Measurements from ENCODE around the gene LILRB3. TPM values are rescaled to one million over a fixed set of nuclear protein-coding genes. Genes with fewer than 3 reads are reported as not detected.
A peak's percentile ranks its signal among the peaks of the same experiment; 100 is the strongest.
"Not testable (repeated sequence)": the region's sequence is repeated elsewhere in the genome, so short reads cannot be mapped to it uniquely, and the experiment has no call there.

The LILRB3 gene
- polyA plus RNA-seq, 4 donors = 0.83 to 1.7 (median 1.1) TPM

DNA sequence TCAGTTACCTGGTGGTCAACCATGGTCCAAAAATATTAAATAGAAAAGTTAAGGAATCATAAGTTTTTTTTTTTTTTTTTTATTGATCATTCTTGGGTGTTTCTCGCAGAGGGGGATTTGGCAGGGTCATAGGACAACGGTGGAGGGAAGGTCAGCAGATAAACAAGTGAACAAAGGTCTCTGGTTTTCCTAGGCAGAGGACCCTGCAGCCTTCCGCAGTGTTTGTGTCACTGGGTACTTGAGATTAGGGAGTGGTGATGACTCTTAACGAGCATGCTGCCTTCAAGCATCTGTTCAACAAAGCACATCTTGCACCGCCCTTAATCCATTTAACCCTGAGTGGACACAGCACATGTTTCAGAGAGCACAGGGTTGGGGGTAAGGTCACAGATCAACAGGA, 8.6 kb downstream of the LILRB3 start:
- DNase-seq (ENCODE audit: low read depth in 4 of 4, low spot score in 3 of 4) = not testable (repeated sequence)

GRCh38 chr19:54211235-54211634, 11.6 kb downstream of the LILRB3 start:
- no peak for DNase-seq (ENCODE audit: low read depth in 4 of 4, low spot score in 3 of 4)

DNA sequence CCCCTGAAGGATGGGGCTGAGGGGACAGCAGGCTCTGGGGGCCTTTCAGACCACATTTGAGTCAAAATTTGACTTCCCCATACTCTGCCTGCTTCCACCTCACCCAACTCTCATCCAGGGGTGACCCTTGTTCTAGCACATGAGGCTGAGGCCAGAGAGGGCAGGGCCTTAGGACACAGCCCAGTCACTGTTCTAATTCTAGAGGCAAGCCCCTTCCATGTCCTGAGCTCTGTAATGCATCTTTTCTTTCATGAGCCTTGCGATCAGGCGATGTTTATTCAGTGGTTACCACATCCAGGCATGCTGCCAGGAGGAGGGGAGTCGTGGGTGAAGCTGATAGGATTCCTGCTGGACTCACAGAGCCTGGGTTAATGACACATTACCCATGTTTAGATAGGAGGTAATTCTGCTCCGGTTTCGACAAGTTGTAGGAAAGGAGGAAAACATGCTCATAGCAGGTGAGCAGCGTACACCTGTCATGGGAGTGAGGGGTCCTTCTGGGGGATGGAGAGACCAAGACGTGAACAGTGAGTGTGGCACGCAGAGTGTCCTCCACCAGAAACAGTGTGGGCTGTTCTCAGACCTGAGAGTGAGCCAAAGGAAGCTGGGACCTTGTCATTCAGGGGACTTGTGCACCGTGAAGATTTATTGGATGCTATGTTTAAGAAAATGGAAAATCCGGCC, 12.9 kb downstream of the LILRB3 start:
- peak; percentile 63 to 84 (median 72) for DNase-seq (ENCODE audit: low read depth in 4 of 4, low spot score in 3 of 4)

DNA sequence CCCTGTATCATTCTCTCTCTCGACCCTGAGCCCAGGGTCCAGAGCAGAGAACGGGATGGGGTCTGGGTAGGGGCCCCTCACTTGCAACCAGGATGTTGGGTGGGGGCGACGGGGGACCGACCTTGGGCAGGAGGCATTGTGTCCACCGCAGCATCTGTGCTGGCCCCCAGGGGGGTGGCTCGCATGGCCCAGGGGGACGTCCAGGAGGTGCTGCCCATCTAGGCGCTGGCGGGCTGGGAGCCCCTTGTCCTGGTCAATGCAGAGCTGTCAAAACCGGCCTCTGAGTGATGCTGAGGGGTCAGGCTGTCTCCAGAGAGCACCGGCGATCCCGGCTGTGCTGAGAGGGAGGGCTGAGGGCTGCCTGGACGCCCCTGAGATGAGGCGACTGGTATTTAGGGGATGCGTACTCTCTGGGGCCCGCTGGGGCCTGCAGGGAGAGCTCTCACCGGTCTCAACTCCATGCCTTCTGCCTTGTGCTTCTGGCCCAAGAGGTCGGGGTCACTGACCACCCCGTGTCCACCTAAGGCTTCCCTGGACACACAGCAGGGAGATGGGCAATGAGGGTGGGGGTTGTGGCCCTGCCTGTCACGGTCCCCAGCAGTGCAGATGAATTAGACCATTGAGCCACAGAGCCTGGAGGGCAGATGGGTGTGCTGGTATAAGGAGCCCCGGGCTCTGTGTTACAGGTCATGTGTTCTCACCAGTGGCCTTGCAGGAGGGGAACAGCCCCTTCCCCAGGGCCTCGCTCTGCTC, 13.6 kb downstream of the LILRB3 start:
- DNase-seq (ENCODE audit: low read depth in 4 of 4, low spot score in 3 of 4) = no peak

DNA sequence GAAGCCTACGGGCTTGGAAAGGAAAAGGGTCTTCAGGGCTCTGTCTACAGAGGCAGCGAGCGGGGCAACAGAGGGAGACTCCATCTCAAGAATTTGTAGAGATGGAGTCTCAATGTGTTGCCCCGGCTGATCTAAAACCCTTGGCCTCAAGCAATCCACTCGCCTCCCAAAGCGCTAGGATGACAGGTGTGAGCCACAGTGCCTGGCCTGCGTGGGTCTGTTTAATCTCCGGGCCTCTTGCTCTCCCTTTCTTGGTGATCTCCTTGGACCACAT, 14.1 kb downstream of the LILRB3 start:
- no peak for DNase-seq (ENCODE audit: low read depth in 4 of 4, low spot score in 3 of 4)

DNA sequence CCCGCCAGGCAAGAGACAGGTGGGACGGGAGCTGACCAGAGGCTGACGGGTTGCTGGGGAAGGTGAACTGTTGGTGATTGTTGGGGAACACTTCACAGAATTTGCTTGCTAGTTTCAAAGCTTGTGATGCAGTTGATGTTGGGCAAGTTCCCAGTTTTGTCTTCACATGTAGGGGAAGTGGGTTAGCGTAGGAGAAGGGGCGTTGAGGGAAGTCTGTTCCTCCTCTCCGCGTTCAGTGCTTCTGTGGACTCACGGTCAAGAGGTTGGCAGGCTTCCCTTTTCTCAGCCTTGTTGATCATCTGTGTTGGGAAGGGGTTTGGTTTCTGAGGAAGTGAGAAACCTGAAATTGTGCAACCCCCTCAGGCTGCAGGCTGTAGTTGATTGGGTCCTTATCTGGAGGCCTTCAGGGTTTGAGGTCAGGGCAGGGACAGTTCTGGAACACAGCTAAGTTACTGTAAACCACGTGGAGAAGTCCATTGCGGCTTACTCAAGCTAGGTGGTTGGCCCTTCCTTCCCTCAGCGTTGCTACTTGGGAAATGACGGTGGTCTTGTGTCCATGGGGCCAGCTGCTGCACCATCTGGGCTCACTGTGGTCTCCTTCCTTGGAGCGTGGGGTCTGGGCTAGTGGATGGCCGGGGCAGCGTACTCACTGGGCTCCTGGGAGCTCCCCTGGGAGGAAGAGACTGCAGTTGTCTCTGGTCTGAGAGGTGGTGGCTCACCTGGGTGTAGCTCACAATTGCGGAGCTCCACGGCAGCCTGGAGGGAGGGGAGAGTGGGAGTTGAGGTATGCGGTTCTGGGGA, 14.6 kb downstream of the LILRB3 start:
- DNase-seq (ENCODE audit: low read depth in 4 of 4, low spot score in 3 of 4) = no peak

DNA sequence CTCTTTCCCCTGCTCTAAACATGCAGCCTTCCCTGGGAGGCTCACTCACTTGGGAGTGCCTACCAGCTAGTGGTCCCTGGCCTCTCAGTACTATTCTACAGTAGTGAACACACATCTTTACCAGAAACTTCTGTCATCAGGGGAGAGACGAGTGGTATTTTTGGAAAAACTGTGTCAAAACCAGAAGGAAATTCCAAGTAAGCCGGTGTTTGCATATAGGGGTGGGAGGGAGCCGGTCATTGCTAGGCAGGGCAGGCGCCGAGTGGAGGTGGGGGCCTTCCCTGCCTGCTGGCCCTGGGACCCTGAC, 15.2 kb downstream of the LILRB3 start:
- no peak for DNase-seq (ENCODE audit: low read depth in 4 of 4, low spot score in 3 of 4)

DNA sequence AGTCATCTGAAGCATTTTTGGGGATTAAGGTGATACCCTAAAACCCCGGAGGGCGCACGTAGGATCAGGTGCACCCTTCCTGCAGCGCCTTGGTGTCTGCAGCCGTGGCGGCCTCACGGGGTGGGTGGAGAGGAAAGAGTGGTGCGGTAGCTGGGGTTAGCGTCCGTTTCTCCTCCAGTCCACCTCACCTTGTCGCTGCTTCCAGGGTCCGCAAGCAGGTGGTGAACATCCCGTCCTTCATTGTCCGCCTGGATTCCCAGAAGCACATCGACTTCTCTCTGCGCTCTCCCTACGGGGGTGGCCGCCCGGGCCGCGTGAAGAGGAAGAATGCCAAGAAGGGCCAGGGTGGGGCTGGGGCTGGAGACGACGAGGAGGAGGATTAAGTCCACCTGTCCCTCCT, 15.6 kb downstream of the LILRB3 start:
- DNase-seq (ENCODE audit: low read depth in 4 of 4, low spot score in 3 of 4) = not testable (repeated sequence)

GRCh38 chr19:54206831-54207177, 16.0 kb downstream of the LILRB3 start:
- DNase-seq (ENCODE audit: low read depth in 4 of 4, low spot score in 3 of 4) = no peak

DNA sequence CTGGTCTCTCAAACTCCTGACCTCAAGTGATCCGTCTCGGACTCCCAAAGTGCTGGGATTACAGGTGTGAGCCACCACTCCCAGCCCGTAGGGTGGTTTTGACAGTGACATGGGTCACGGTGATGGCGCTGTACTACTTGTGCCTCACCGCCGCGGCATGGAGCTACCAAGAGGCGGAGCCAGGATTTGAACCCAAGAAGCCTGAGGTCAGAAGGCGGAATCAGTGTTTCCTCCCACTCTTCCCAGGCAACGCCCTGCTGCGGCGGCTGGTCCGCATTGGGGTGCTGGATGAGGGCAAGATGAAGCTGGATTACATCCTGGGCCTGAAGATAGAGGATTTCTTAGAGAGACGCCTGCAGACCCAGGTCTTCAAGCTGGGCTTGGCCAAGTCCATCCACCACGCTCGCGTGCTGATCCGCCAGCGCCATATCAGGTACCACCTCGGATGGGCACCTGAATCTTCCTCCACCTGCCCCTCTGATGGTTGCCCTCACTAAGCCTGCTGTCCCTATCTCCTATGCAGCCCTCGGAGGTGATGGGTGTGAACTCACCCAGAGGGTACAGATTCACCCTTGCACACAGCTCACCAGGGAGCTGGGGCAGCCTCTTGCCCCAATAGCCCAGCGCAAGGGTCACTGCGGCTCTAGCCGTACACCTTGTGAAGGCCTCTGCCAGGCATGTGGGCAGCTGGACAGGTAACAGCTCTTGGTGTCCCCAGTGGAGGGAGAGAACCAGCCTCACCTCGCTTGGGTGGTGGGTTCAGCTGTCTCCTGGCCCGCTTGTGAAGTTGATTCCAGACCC, 16.6 kb downstream of the LILRB3 start:
- DNase-seq (ENCODE audit: low read depth in 4 of 4, low spot score in 3 of 4) = no peak

- no peak for DNase-seq (ENCODE audit: low read depth in 4 of 4, low spot score in 3 of 4)
Measured at GRCh38 chr19:54204767-54205468, 17.9 kb downstream of the LILRB3 start.

DNA sequence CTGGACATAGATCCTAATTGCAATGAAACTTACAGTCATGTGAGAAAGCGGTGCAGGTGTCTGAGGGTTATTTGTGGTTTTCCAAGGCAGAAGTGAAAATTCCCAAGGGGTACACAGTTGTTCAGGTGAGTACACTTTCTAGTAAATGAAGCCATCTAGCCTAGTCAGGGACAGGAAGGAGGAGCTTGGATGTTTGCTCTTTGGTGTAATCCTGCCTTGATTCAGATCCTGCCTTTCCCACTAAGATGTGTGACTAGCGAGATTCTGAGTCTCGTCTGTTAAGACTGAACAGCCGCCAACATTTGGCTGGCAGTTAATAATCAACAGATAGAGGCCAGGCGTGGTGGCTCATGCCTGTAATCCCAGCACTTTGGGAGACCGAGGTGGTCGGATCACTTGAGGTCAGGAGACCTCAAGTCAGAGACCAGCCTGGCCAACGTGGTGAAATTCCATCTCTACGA, 19.6 kb downstream of the LILRB3 start:
- no peak for DNase-seq (ENCODE audit: low read depth in 4 of 4, low spot score in 3 of 4)

DNA sequence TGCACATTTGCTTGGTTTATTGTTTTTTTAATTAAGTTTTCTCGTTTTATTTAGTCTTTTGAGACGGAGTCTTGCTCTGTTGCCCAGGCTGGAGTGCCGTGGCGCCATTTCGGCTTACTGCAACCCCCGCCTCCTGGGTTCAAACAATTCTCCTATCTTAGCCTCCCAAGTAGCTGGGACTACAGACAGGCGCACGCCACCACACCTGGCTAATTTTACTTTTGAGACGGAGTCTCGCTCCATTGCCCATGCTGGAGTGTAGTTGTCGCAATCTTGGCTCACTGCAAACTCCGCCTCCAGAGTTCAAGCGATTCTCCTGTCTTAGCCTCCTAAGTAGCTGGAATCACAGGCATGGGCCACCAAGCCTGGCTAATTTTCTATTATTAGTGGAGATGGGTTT, 20.8 kb downstream of the LILRB3 start:
- no peak for DNase-seq (ENCODE audit: low read depth in 4 of 4, low spot score in 3 of 4)

DNA sequence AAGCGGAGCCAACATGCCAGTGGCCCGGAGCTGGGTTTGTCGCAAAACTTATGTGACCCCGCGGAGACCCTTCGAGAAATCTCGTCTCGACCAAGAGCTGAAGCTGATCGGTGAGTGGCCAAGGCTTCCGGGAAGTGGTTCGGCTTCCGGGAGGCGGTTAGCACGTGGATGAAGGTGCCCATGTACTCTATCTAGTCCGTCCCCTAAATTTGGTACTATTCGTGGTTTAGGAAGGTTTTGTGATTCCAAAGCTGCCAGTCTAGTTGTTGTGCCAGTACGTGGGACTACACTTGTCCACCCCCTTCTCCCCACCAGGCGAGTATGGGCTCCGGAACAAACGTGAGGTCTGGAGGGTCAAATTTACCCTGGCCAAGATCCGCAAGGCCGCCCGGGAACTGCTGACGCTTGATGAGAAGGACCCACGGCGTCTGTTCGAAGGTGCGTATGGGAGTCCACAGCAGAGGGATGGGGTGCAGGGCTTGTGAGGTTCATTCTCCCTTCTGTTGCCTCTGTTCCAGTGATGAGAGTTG, 21.6 kb downstream of the LILRB3 start:
- DNase-seq (ENCODE audit: low read depth in 4 of 4, low spot score in 3 of 4) = no peak

DNA sequence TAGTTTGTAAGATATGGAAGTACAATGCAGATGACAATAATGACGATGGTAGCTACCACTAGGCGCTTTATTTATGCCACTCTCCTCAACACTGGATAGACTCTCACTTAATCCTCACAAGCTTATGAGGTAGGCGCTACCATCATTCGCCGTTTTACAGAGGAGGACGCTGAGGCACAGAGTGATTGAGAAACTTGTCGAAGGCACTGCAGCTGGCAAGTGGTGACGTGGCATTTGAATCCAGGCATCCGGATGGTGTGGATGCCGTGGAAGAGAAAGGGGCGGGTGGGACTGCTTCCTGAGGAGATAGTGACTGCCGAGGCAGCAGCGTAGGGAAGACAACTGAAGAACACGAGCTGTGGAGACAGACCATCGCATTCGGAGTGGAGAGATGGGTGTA, 23.4 kb downstream of the LILRB3 start:
- DNase-seq (ENCODE audit: low read depth in 4 of 4, low spot score in 3 of 4) = no peak

- no peak for DNase-seq (ENCODE audit: low read depth in 4 of 4, low spot score in 3 of 4)
Measured at GRCh38 chr19:54197121-54197520, 25.7 kb downstream of the LILRB3 start.

DNA sequence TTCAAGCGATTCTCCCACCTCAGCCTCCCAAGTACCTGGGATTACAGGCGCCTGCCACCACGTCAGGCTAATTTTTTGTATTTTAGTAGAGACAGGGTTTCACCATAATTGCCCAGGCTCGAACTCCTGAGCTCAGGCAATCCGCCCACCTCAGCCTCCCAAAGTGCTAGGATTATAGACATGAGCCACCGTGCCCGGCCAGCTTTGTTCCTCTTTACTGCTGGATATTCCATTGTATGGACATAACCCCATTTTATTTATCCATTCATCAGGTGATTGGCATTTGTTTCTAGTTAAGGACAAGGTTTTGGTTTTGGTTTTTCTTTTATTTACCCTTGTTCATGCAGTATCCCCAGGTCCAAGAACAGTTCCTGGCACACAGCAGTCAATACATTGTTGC, 26.3 kb downstream of the LILRB3 start:
- DNase-seq (ENCODE audit: low read depth in 4 of 4, low spot score in 3 of 4) = no peak

GRCh38 chr19:54194463-54194862, 28.3 kb downstream of the LILRB3 start:
- not testable (repeated sequence) for DNase-seq (ENCODE audit: low read depth in 4 of 4, low spot score in 3 of 4)

DNA sequence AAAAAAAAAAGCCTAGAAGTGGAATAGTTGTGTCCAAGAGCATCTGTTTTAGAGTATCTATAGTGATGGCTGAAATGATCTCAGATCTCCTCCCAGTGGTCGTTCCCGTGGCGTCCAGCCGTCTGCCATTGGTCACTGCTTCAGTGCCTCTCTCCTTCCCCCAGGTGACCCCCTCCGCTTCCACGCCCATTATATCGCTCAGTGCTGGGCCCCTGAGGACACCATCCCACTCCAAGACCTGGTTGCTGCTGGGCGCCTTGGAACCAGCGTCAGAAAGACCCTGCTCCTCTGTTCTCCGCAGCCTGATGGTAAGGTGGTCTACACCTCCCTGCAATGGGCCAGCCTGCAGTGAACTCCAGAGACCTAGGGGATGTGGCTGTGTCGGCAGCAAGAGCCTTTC, 29.8 kb downstream of the LILRB3 start:
- DNase-seq (ENCODE audit: low read depth in 4 of 4, low spot score in 3 of 4) = no peak

DNA sequence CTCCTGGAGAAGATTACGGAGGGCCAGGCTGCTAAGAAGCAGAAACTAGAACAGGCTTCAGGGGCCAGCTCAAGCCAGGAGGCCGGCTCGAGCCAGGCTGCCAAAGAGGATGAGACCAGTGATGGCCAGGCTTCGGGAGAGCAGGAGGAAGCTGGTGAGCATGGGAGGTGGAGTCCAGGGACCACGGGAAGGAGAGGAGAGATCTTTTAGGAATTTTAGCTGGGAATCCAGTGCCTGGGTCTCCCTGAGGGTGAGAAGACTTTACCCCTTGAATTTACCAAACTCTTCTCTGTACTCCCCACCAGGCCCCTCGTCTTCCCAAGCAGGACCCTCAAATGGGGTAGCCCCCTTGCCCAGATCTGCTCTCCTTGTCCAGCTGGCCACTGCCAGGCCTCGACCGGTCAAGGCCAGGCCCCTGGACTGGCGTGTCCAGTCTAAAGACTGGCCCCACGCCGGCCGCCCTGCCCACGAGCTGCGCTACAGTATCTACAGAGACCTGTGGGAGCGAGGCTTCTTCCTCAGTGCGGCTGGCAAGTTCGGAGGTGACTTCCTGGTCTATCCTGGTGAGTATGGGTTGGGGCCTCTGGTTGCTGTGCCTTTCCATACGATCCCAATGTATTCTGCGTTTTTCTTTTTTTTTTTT, 30.9 kb downstream of the LILRB3 start:
- DNase-seq (ENCODE audit: low read depth in 4 of 4, low spot score in 3 of 4) = no peak

All from right renal pelvis (tissue), 4 donors.